K562 (cell line): ENCODE data around the gene ARL14. TPM values are rescaled to one million over a fixed set of nuclear protein-coding genes. Genes with fewer than 3 reads are reported as not detected.

Experiments
- ATAC-seq: fragments of 200-7000 bp; cut with Tn5 transposase; 3 replicates; pipeline ENCODE4 v1.9.1; 2020; ENCODE audit warnings: moderate library complexity
- BruUV-seq: library from RNA; stranded (reverse); fragments of 400-500 nt; replicated peaks from 2 replicates; lab custom pipeline; 2021; lab: Mats Ljungman, UMichigan
- CTCF ChIA-PET: fragments of 300-600 bp; formaldehyde crosslinking; extraction: SDS; loops from one replicate; lab custom pipeline; 2021; ENCODE audit warnings: low intra/inter-chr PET ratio; lab: Yijun Ruan, JAX
- POLR2A ChIA-PET: fragments of 300-600, 350-650 bp; sonication (Branson Sonifier 250); formaldehyde crosslinking; extraction: SDS; loops from one replicate; lab custom pipeline; 2021; ENCODE audit warnings: antibody characterized with exemption, inconsistent platforms; lab: Yijun Ruan, JAX
- DNase-seq, 4 experiments: peaks; one replicate each; pipeline versions ENCODE4 v3.0.0 to v3.0.0-alpha.2; 2011 to 2018; ENCODE audit warnings: low spot score in 3 of 4, mixed read lengths in 3 of 4; ENCODE audit errors: extremely low read depth in 1 of 4
- FAIRE-seq: peaks from 2 replicates; lab custom pipeline; 2011; peaks lifted over from hg19 to GRCh38; lab: Jason Lieb, UNC
- H2AFZ ChIP-seq: 2 replicates; pipeline ENCODE4 v1.6.0; 2011; ENCODE audit warnings: low read depth, low read length, control low read depth, inconsistent platforms
- H3K27ac ChIP-seq: fragments of 200-600 bp; 3 replicates; pipeline ENCODE4 v1.8.0; 2011; ENCODE audit warnings: low read depth, mild to moderate bottlenecking, control low read depth, inconsistent platforms, low read length, moderate library complexity, mixed read lengths; ENCODE audit errors: extremely low read depth
- H3K27me3 ChIP-seq, 2 experiments: fragments of 300-600 bp in 1 of 2; 2 replicates in 1 of 2; 3 replicates in 1 of 2; pipeline versions ENCODE4 v1.6.0 to v1.8.0; 2011; ENCODE audit warnings: inconsistent platforms in 2 of 2, low read length in 2 of 2, mild to moderate bottlenecking in 1 of 2, mixed read lengths in 1 of 2, moderate library complexity in 1 of 2; ENCODE audit not compliant: control insufficient read depth in 2 of 2, insufficient read depth in 2 of 2
- H3K36me3 ChIP-seq: fragments of 300-600 bp; 3 replicates; pipeline ENCODE4 v1.8.0; 2011; ENCODE audit warnings: mild to moderate bottlenecking, low read length, inconsistent platforms; ENCODE audit not compliant: control insufficient read depth, insufficient read depth
- H3K4me1 ChIP-seq, 2 experiments: fragments of 200-600 bp in 1 of 2; replicated peaks in 1 of 2; 2 replicates in 1 of 2; 3 replicates in 1 of 2; pipeline versions ENCODE4 v1.5.1 to v1.8.0; 2011; ENCODE audit warnings: inconsistent platforms in 2 of 2, low read length in 2 of 2, mild to moderate bottlenecking in 1 of 2, mixed read lengths in 1 of 2, moderate library complexity in 1 of 2; ENCODE audit not compliant: control insufficient read depth in 2 of 2, insufficient read depth in 2 of 2
- H3K4me2 ChIP-seq: 2 replicates; pipeline ENCODE4 v1.6.1; 2011; ENCODE audit warnings: low read length, control low read depth, inconsistent platforms, mixed read lengths; ENCODE audit not compliant: insufficient read depth
- H3K4me3 ChIP-seq: fragments of 200-600 bp; sonication (generic), shearing (Covaris generic); 2 replicates; pipeline ENCODE4 v1.5.1; 2016; ENCODE audit warnings: control low read depth, inconsistent platforms
- H3K79me2 ChIP-seq: fragments of 200-600 bp; 3 replicates; pipeline ENCODE4 v1.8.0; 2011; ENCODE audit warnings: low read length, inconsistent platforms; ENCODE audit not compliant: control insufficient read depth, insufficient read depth
- H3K9ac ChIP-seq, 2 experiments: 2 replicates each; pipeline versions ENCODE4 v1.6.0 to v1.6.1; 2011; ENCODE audit warnings: low read depth in 2 of 2, low read length in 2 of 2, control low read depth in 1 of 2, inconsistent platforms in 1 of 2, mild to moderate bottlenecking in 1 of 2, mixed read lengths in 1 of 2; ENCODE audit not compliant: insufficient read depth in 1 of 2
- H3K9me1 ChIP-seq: one replicate; pipeline ENCODE4 v1.6.0; 2011; ENCODE audit warnings: inconsistent platforms, mild to moderate bottlenecking, low read length, moderate library complexity; ENCODE audit not compliant: control insufficient read depth, insufficient read depth
- H3K9me3 ChIP-seq: replicated peaks from 2 replicates; pipeline ENCODE4 v1.5.1; 2011; ENCODE audit warnings: low read depth, low read length, inconsistent platforms; ENCODE audit not compliant: control insufficient read depth, insufficient read depth
- H4K20me1 ChIP-seq: replicated peaks from 2 replicates; pipeline ENCODE4 v1.6.1; 2011; ENCODE audit warnings: low read length, inconsistent platforms, mixed read lengths; ENCODE audit not compliant: control insufficient read depth, insufficient read depth
- BRF1 ChIP-seq: IDR thresholded peaks from 3 replicates; pipeline ENCODE4 v1.6.1; 2011; ENCODE audit warnings: borderline replicate concordance, mild to moderate bottlenecking; ENCODE audit not compliant: insufficient read length; ENCODE audit errors: extremely low read depth
- PHB2 ChIP-seq: fragments of 450-650 bp; IDR thresholded peaks from 2 replicates; pipeline ENCODE4 v1.6.1; 2017; ENCODE audit warnings: low read depth
- POLR2B ChIP-seq: fragments of 450-650 bp; IDR thresholded peaks from 2 replicates; pipeline ENCODE4 v1.6.1; 2018; ENCODE audit warnings: low read depth; ENCODE audit not compliant: partially characterized antibody
- U2AF1 ChIP-seq: fragments of 200-400 bp; formaldehyde crosslinking; optimal IDR thresholded peaks from 2 replicates; pipeline ENCODE3; 2017; ENCODE audit warnings: mild to moderate bottlenecking, low read depth, low read length, moderate library complexity
- ZNF347 ChIP-seq: fragments of 450-650 bp; formaldehyde crosslinking; IDR thresholded peaks from 2 replicates; pipeline ENCODE4 v1.4.0; 2020; ENCODE audit warnings: low read depth, mild to moderate bottlenecking, moderate library complexity
- WGBS: fragments of 100-300 bp; shearing (Covaris generic); methylation state at CpG from one replicate; pipeline ENCODE4 v1.1.6; 2016; ENCODE audit warnings: low coverage, mixed read lengths; ENCODE audit not compliant: insufficient coverage; ENCODE audit errors: missing lambda C conversion rate; 5-methylcytosine and 5-hydroxymethylcytosine counted together
- in situ Hi-C: fragments of 300-500 bp; cut with MboI; formaldehyde crosslinking; loops from 4 replicates; pipeline ENCODE4 v1.15.0; 2018; ENCODE audit warnings: inconsistent platforms, mixed read lengths
- intact Hi-C: fragments of 100-400 bp; cut with micrococcal nuclease; formaldehyde crosslinking; loops from 2 replicates; pipeline ENCODE4 v1.14.2; 2022
- polyA plus RNA-seq, 8 experiments: library from polyadenylated mRNA; depleted of rRNA in 4 of 8; stranded (reverse) in 5 of 8; unstranded in 3 of 8; fragments of >200 nt; fragmentation: Nextera tagmentation in 2 of 8; fragmentation: Illumina TruSeq in 1 of 8; extraction: Ambion mirVana in 2 of 8; extraction: Trizol in 1 of 8; gene quantifications; 2 replicates each; pipeline versions ENCODE4 v1.2.1 to v1.2.3, GENCODE V29; 2011 to 2014; ENCODE audit warnings: inconsistent platforms in 1 of 8, missing spikeins in 1 of 8
- total RNA-seq, 7 experiments: library from RNA; depleted of rRNA in 6 of 7; stranded (reverse); fragments of >200 nt in 6 of 7; fragmentation: Illumina TruSeq in 2 of 7; extraction: Trizol in 2 of 7; gene quantifications; 2 replicates each; pipeline versions ENCODE4 v1.2.1 to v1.2.3, GENCODE V29; 2011 to 2021; ENCODE audit warnings: low replicate concordance in 1 of 7
- TF ChIP-seq, protein P1 (sequence below): fragments of 250-450 bp; sonication (Bioruptor Pico); IDR thresholded peaks from 2 replicates; pipeline ENCODE4 v1.5.0; 2021; ENCODE audit warnings: mild to moderate bottlenecking, borderline replicate concordance
- TF ChIP-seq, protein P2 (sequence below), 3 experiments: fragments of 200-800 bp in 1 of 3; sonication (Bioruptor generic) in 1 of 3; sonication (generic) in 1 of 3; formaldehyde crosslinking in 1 of 3; IDR thresholded peaks; 2 replicates each; pipeline versions ENCODE4 v1.6.1 to v1.8.0; 2016 to 2022; ENCODE audit warnings: mild to moderate bottlenecking in 2 of 3, missing compliant biosample characterization in 2 of 3, missing genetic modification characterization in 2 of 3, missing genetic modification reagents in 1 of 3
- TF ChIP-seq, protein P3 (sequence below): fragments of 250-450 bp; sonication (Bioruptor Pico); IDR thresholded peaks from 2 replicates; pipeline ENCODE4 v1.4.0; 2020; ENCODE audit warnings: mild to moderate bottlenecking, moderate library complexity, borderline replicate concordance
- TF ChIP-seq, protein P4 (sequence below): sonication (generic); formaldehyde crosslinking; IDR thresholded peaks from 2 replicates; pipeline ENCODE4 v1.8.1; 2023; ENCODE audit warnings: mild to moderate bottlenecking, missing genetic modification reagents

ARL14 gene
- total and polyA plus RNA-seq, 9 of the 15 experiments (the other 6 are each of a cell fraction or from before 2014, with no cell fraction given), result not detected

DNA sequence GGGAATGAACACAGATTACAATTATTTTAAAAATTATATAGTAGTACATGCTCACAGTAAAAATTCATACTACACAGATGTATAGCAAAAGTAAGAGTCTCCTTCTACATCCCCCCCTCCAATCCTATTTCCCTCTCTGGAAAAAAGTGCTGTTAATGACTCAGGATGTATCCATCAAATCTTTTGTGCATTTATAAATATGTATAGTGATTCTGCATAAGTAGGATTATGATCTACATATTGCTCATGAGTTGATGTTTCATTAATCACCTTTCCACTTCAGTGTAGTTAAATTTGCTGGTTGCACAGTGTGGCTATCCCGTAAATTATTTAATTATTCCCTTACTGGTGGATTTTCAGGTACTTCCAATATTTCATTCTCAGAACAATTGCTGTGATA is 25.3 kb downstream of the ARL14 start (continued):
- TF ChIP-seq, protein P1, sequence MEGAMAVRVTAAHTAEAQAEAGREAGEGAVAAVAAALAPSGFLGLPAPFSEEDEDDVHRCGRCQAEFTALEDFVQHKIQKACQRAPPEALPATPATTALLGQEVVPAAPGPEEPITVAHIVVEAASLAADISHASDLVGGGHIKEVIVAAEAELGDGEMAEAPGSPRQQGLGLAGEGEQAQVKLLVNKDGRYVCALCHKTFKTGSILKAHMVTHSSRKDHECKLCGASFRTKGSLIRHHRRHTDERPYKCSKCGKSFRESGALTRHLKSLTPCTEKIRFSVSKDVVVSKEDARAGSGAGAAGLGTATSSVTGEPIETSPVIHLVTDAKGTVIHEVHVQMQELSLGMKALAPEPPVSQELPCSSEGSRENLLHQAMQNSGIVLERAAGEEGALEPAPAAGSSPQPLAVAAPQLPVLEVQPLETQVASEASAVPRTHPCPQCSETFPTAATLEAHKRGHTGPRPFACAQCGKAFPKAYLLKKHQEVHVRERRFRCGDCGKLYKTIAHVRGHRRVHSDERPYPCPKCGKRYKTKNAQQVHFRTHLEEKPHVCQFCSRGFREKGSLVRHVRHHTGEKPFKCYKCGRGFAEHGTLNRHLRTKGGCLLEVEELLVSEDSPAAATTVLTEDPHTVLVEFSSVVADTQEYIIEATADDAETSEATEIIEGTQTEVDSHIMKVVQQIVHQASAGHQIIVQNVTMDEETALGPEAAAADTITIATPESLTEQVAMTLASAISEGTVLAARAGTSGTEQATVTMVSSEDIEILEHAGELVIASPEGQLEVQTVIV (CRISPR knock-in tag), result no peak
- TF ChIP-seq PHB2 (no peak), POLR2B (no peak), U2AF1 (no peak), BRF1 (no peak), ZNF347 (CRISPR knock-in tag) (no peak)

- Histone ChIP-seq H3K36me3 (no peaks in the 10 kb centered on the region), H3K4me2 (no peak overlapping the region), H3K9ac (no peak overlapping the region), H3K4me1 (no peaks in the 10 kb centered on the region), H2AFZ (no peak overlapping the region), H3K9me1 (no peaks in the 10 kb centered on the region), H3K79me2 (no peaks in the 10 kb centered on the region), H3K27ac (no peak overlapping the region), H3K4me3 (no peak overlapping the region), H4K20me1 (no peaks in the 10 kb centered on the region), H3K27me3 (no peaks in the 10 kb centered on the region), H3K9me3 (no peaks in the 10 kb centered on the region)
- intact Hi-C loops (loop anchor here (10.0 kb wide), 1 partner anchor 571 kb away; no protein-coding TSS in a partner anchor), in situ Hi-C loops (no loop called here)
- WGBS, result 0% methylated on average over 2 of the region's 2 CpGs
- FAIRE-seq, result no peak
- POLR2A ChIA-PET, result no interaction called here
- DNase-seq, result no peak
- CTCF ChIA-PET, result no interaction called here
- no peak for ATAC-seq
- BruUV-seq, result no TSS peak
- TF ChIP-seq, protein P2, sequence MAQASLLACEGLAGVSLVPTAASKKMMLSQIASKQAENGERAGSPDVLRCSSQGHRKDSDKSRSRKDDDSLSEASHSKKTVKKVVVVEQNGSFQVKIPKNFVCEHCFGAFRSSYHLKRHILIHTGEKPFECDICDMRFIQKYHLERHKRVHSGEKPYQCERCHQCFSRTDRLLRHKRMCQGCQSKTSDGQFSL (CRISPR knock-in tag; IDR thresholded peaks at IDR 0.05), result no peak
- TF ChIP-seq, protein P2 (tag; IDR thresholded peaks at IDR 0.05), result no peak
- TF ChIP-seq, protein P3, sequence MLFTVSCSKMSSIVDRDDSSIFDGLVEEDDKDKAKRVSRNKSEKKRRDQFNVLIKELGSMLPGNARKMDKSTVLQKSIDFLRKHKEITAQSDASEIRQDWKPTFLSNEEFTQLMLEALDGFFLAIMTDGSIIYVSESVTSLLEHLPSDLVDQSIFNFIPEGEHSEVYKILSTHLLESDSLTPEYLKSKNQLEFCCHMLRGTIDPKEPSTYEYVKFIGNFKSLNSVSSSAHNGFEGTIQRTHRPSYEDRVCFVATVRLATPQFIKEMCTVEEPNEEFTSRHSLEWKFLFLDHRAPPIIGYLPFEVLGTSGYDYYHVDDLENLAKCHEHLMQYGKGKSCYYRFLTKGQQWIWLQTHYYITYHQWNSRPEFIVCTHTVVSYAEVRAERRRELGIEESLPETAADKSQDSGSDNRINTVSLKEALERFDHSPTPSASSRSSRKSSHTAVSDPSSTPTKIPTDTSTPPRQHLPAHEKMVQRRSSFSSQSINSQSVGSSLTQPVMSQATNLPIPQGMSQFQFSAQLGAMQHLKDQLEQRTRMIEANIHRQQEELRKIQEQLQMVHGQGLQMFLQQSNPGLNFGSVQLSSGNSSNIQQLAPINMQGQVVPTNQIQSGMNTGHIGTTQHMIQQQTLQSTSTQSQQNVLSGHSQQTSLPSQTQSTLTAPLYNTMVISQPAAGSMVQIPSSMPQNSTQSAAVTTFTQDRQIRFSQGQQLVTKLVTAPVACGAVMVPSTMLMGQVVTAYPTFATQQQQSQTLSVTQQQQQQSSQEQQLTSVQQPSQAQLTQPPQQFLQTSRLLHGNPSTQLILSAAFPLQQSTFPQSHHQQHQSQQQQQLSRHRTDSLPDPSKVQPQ, result no peak
- TF ChIP-seq, protein P4, sequence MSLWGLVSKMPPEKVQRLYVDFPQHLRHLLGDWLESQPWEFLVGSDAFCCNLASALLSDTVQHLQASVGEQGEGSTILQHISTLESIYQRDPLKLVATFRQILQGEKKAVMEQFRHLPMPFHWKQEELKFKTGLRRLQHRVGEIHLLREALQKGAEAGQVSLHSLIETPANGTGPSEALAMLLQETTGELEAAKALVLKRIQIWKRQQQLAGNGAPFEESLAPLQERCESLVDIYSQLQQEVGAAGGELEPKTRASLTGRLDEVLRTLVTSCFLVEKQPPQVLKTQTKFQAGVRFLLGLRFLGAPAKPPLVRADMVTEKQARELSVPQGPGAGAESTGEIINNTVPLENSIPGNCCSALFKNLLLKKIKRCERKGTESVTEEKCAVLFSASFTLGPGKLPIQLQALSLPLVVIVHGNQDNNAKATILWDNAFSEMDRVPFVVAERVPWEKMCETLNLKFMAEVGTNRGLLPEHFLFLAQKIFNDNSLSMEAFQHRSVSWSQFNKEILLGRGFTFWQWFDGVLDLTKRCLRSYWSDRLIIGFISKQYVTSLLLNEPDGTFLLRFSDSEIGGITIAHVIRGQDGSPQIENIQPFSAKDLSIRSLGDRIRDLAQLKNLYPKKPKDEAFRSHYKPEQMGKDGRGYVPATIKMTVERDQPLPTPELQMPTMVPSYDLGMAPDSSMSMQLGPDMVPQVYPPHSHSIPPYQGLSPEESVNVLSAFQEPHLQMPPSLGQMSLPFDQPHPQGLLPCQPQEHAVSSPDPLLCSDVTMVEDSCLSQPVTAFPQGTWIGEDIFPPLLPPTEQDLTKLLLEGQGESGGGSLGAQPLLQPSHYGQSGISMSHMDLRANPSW (CRISPR knock-in tag), result no peak
Measured at GRCh38 chr3:160703974-160704373, 27.0 kb downstream of the ARL14 start.
